CD14-positive monocyte (primary cell): ENCODE measurements around the gene FUS. TPM values are rescaled to one million over a fixed set of nuclear protein-coding genes. Genes with fewer than 3 reads are reported as not detected.

Experiments
- DNase-seq, 3 donors: peaks; one replicate each; pipeline ENCODE4 v3.0.0-alpha.2; 2011 to 2022
- H2AFZ ChIP-seq: 2 replicates; pipeline ENCODE4 v1.6.0; 2012; ENCODE audit warnings: mild to moderate bottlenecking, low read depth, low read length, inconsistent platforms; ENCODE audit not compliant: insufficient read depth, poor library complexity, severe bottlenecking
- H3K27ac ChIP-seq, 2 donors: 1 replicate in 1 of 2; 2 replicates in 1 of 2; pipeline ENCODE4 v1.5.1; 2012 to 2013; ENCODE audit warnings: low read length in 2 of 2, control low read depth in 1 of 2, inconsistent platforms in 1 of 2, low read depth in 1 of 2, mild to moderate bottlenecking in 1 of 2
- H3K27me3 ChIP-seq, 2 donors: one replicate each; pipeline versions ENCODE4 v1.6.0 to v1.6.1; 2011 to 2013; ENCODE audit warnings: low read length in 2 of 2; ENCODE audit not compliant: control insufficient read depth in 2 of 2, insufficient read depth in 2 of 2
- H3K36me3 ChIP-seq, 2 donors: replicated peaks in 1 of 2; 1 replicate in 1 of 2; 2 replicates in 1 of 2; pipeline versions ENCODE4 v1.5.1 to v1.6.1; 2012 to 2013; ENCODE audit warnings: low read length in 2 of 2, control low read depth in 1 of 2, inconsistent platforms in 1 of 2, mild to moderate bottlenecking in 1 of 2; ENCODE audit not compliant: insufficient read depth in 2 of 2, control insufficient read depth in 1 of 2
- H3K4me1 ChIP-seq, 2 donors: 1 replicate in 1 of 2; 2 replicates in 1 of 2; pipeline versions ENCODE4 v1.5.1 to v1.6.1; 2012 to 2013; ENCODE audit warnings: low read length in 2 of 2, control low read depth in 1 of 2, inconsistent platforms in 1 of 2, mild to moderate bottlenecking in 1 of 2, moderate library complexity in 1 of 2; ENCODE audit not compliant: insufficient read depth in 2 of 2, control insufficient read depth in 1 of 2
- H3K4me2 ChIP-seq: replicated peaks from 2 replicates; pipeline ENCODE3; 2012; ENCODE audit warnings: low read length, moderate library complexity, mild to moderate bottlenecking; ENCODE audit not compliant: poor library complexity, severe bottlenecking; ENCODE audit errors: extremely low read depth
- H3K4me3 ChIP-seq, 3 experiments: fragments of 200-600 bp in 1 of 3; sonication (generic) in 1 of 3; replicated peaks in 1 of 3; 1 replicate in 2 of 3; 2 replicates in 1 of 3; pipeline ENCODE4 v1.5.1; 2011 to 2013; ENCODE audit warnings: low read length in 3 of 3, mild to moderate bottlenecking in 3 of 3, control low read depth in 2 of 3, low read depth in 2 of 3, inconsistent platforms in 1 of 3, moderate library complexity in 1 of 3
- H3K79me2 ChIP-seq: 2 replicates; pipeline ENCODE4 v1.6.0; 2012; ENCODE audit warnings: mild to moderate bottlenecking, control low read depth, inconsistent platforms, low read length, moderate library complexity; ENCODE audit not compliant: insufficient read depth
- H3K9ac ChIP-seq: 2 replicates; pipeline ENCODE4 v1.6.0; 2017; ENCODE audit warnings: low read length, mild to moderate bottlenecking; ENCODE audit not compliant: insufficient read depth, poor library complexity, severe bottlenecking
- H3K9me3 ChIP-seq, 2 donors: replicated peaks in 1 of 2; 1 replicate in 1 of 2; 2 replicates in 1 of 2; pipeline versions ENCODE4 v1.5.1 to v1.6.1; 2012 to 2013; ENCODE audit warnings: low read length in 2 of 2, control low read depth in 1 of 2; ENCODE audit not compliant: control insufficient read depth in 1 of 2, insufficient read depth in 1 of 2
- H4K20me1 ChIP-seq: 2 replicates; pipeline ENCODE4 v1.6.0; 2012; ENCODE audit warnings: mild to moderate bottlenecking, low read length, control low read depth, moderate library complexity; ENCODE audit not compliant: insufficient read depth
- H3K27ac Mint-ChIP-seq, 7 donors: one replicate each; pipeline ENCODE4 v1.8.0; 2020; ENCODE audit warnings: mild to moderate bottlenecking in 7 of 7, mixed read lengths in 7 of 7, moderate library complexity in 6 of 7, inconsistent platforms in 2 of 7
- H3K27me3 Mint-ChIP-seq, 3 donors: one replicate each; pipeline ENCODE4 v1.8.0; 2021 to 2022; ENCODE audit warnings: low read depth in 3 of 3, mild to moderate bottlenecking in 3 of 3, mixed read lengths in 3 of 3, moderate library complexity in 3 of 3, inconsistent platforms in 1 of 3
- H3K36me3 Mint-ChIP-seq, 2 donors: one replicate each; pipeline ENCODE4 v1.8.0; 2020; ENCODE audit warnings: mixed read lengths in 2 of 2, inconsistent platforms in 1 of 2, mild to moderate bottlenecking in 1 of 2
- H3K4me1 Mint-ChIP-seq: one replicate; pipeline ENCODE4 v1.8.0; 2020; ENCODE audit warnings: mild to moderate bottlenecking, mixed read lengths
- H3K4me3 Mint-ChIP-seq, 2 donors: one replicate each; pipeline ENCODE4 v1.8.0; 2020; ENCODE audit warnings: mild to moderate bottlenecking in 2 of 2, mixed read lengths in 2 of 2, moderate library complexity in 1 of 2
- H3K9me3 Mint-ChIP-seq, 7 donors: one replicate each; pipeline ENCODE4 v1.8.0; 2020 to 2022; ENCODE audit warnings: mixed read lengths in 7 of 7, mild to moderate bottlenecking in 6 of 7, moderate library complexity in 6 of 7, inconsistent platforms in 2 of 7
- WGBS: methylation state at CpG from one replicate; pipeline ENCODE4 v1.1.5; 2013; ENCODE audit warnings: missing lambda C conversion rate; ENCODE audit not compliant: insufficient coverage; 5-methylcytosine and 5-hydroxymethylcytosine counted together
- intact Hi-C, 2 donors: fragments of 100-400 bp; cut with micrococcal nuclease; formaldehyde crosslinking; loops; one replicate each; pipeline versions ENCODE4 v1.15.0 to v1.15.1; 2023
- polyA plus RNA-seq, 3 donors: library from polyadenylated mRNA; depleted of rRNA in 1 of 3; unstranded in 2 of 3; stranded (reverse) in 1 of 3; fragments of 300-500 nt in 2 of 3; fragments of >200 nt in 1 of 3; fragmentation: Illumina TruSeq in 2 of 3; gene quantifications; 1 replicate in 2 of 3; 2 replicates in 1 of 3; pipeline ENCODE4 v1.2.3, GENCODE V29; 2012 to 2021
- TF ChIP-seq, protein P1 (sequence below): fragments of 200-600 bp; IDR thresholded peaks from one replicate; pipeline ENCODE4 v1.8.0; 2022; ENCODE audit warnings: antibody characterized with exemption, mild to moderate bottlenecking

The FUS gene
- polyA plus RNA-seq, 3 donors, result 54.9 to 246 (median 78.5) TPM

DNA sequence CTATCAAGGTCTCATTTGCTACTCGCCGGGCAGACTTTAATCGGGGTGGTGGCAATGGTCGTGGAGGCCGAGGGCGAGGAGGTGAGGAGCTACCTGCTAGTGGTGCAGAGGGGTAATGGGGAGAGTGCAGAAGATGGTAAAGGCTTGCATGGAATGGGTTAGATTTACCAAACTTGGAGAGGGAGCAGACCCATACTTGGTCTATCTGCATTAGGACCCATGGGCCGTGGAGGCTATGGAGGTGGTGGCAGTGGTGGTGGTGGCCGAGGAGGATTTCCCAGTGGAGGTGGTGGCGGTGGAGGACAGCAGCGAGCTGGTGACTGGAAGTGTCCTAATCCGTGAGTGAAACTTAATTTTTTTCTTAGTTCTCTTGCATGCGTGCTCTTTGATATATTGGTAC is 10.1 kb downstream of the FUS start:
- Mint-ChIP-seq H3K4me1 (peaks cover 25% of the 10 kb centered on the region), H3K36me3 (peaks cover 91 to 99% of the 10 kb centered on the region in 2 donors), H3K9me3 (no peaks in the 10 kb centered on the region), H3K27ac (peak overlapping the region in 2 of 7 donors; percentile 29 to 61), H3K27me3 (peaks cover 0 to 2% (median 0%) of the 10 kb centered on the region in 3 donors), H3K4me3 (no peak overlapping the region)
- intact Hi-C loops, result no loop called here
- Histone ChIP-seq H3K79me2 (peaks cover 90% of the 10 kb centered on the region), H2AFZ (no peak overlapping the region), H3K36me3 (peaks cover 92 to 100% of the 10 kb centered on the region in 2 donors), H3K4me1 (peaks cover 20% of the 10 kb centered on the region in 2 donors), H3K9me3 (no peaks in the 10 kb centered on the region), H4K20me1 (peaks cover 100% of the 10 kb centered on the region), H3K9ac (no peak overlapping the region), H3K4me2 (no peak overlapping the region), H3K27me3 (no peaks in the 10 kb centered on the region), H3K27ac (no peak overlapping the region), H3K4me3 (no peak overlapping the region)
- 97% methylated on average over 9 of the region's 12 CpGs for WGBS
- no peak for DNase-seq
- TF ChIP-seq, protein P1, sequence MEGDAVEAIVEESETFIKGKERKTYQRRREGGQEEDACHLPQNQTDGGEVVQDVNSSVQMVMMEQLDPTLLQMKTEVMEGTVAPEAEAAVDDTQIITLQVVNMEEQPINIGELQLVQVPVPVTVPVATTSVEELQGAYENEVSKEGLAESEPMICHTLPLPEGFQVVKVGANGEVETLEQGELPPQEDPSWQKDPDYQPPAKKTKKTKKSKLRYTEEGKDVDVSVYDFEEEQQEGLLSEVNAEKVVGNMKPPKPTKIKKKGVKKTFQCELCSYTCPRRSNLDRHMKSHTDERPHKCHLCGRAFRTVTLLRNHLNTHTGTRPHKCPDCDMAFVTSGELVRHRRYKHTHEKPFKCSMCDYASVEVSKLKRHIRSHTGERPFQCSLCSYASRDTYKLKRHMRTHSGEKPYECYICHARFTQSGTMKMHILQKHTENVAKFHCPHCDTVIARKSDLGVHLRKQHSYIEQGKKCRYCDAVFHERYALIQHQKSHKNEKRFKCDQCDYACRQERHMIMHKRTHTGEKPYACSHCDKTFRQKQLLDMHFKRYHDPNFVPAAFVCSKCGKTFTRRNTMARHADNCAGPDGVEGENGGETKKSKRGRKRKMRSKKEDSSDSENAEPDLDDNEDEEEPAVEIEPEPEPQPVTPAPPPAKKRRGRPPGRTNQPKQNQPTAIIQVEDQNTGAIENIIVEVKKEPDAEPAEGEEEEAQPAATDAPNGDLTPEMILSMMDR, result no peak

DNA sequence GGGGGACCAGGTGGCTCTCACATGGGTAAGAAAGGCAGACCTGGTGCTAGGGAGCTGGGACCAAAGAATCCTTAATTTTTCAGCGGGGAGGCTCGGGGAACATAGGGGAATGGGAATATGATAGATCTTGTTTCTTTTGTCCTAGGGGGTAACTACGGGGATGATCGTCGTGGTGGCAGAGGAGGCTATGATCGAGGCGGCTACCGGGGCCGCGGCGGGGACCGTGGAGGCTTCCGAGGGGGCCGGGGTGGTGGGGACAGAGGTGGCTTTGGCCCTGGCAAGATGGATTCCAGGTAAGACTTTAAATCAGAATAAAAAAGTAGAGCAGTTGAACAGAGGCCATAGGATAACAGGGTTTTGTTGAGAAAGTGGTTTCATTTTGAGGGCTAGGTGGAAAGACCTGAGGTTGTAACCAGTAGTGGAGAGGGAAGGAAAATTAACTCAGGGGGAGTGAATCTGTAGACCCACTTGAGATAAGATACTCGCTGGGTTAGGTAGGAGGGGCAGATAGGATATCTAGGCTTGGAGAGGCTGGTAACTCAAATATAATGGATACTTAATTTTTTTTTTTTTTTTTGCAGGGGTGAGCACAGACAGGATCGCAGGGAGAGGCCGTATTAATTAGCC is 11.0 kb downstream of the FUS start:
- Histone ChIP-seq H3K4me2 (no peak overlapping the region), H3K4me3 (no peak overlapping the region), H3K4me1 (peaks cover 12% of the 10 kb centered on the region in 2 donors), H2AFZ (no peak overlapping the region), H4K20me1 (peaks cover 100% of the 10 kb centered on the region), H3K27me3 (no peaks in the 10 kb centered on the region), H3K9me3 (no peaks in the 10 kb centered on the region), H3K36me3 (peaks cover 94 to 100% of the 10 kb centered on the region in 2 donors), H3K27ac (no peak overlapping the region), H3K79me2 (peaks cover 95% of the 10 kb centered on the region), H3K9ac (no peak overlapping the region)
- Mint-ChIP-seq H3K4me3 (no peak overlapping the region), H3K36me3 (peaks cover 87 to 99% of the 10 kb centered on the region in 2 donors), H3K4me1 (peaks cover 19% of the 10 kb centered on the region), H3K9me3 (no peaks in the 10 kb centered on the region), H3K27ac (peak overlapping the region in 3 of 7 donors; percentile 26 to 73 (median 44)), H3K27me3 (peaks cover 0 to 2% (median 0%) of the 10 kb centered on the region in 3 donors)
- TF ChIP-seq, protein P1, result no peak
- 98% methylated on average over 8 of the region's 17 CpGs for WGBS
- no peak for DNase-seq
- intact Hi-C loops, result no loop called here
